Vagina (tissue), 2 donors: ENCODE data around the gene PCSK6. TPM values are rescaled to one million over a fixed set of nuclear protein-coding genes. Genes with fewer than 3 reads are reported as not detected.

Source experiments
- DNase-seq, 2 donors: peaks; one replicate each; pipeline ENCODE4 v3.0.0-alpha.2; 2017; ENCODE audit errors: extremely low spot score in 2 of 2
- H3K27ac ChIP-seq: fragments of 200-600 bp; sonication (generic); one replicate; pipeline ENCODE4 v1.5.1; 2019
- H3K27me3 ChIP-seq: fragments of 200-600 bp; sonication (generic); one replicate; pipeline ENCODE4 v1.5.1; 2019
- H3K36me3 ChIP-seq, 2 donors: fragments of 200-600 bp; sonication (generic); one replicate each; pipeline ENCODE4 v1.5.1; 2017 to 2019
- H3K4me1 ChIP-seq: fragments of 200-600 bp; sonication (generic); one replicate; pipeline ENCODE4 v1.5.1; 2019
- H3K4me3 ChIP-seq, 2 donors: fragments of 200-600 bp; sonication (generic); 1 replicate in 1 of 2; 2 replicates in 1 of 2; pipeline ENCODE4 v1.5.1; 2016 to 2019
- H3K9me3 ChIP-seq: fragments of 200-600 bp; sonication (generic); one replicate; pipeline ENCODE4 v1.5.1; 2019
- CTCF ChIP-seq, 3 experiments: fragments of 450-650 bp in 2 of 3; fragments of 200-600 bp in 1 of 3; sonication (generic) in 1 of 3; IDR thresholded peaks; one replicate each; pipeline ENCODE4 v1.5.1; 2017 to 2019; ENCODE audit warnings: antibody characterized with exemption in 3 of 3, mild to moderate bottlenecking in 2 of 3, moderate library complexity in 2 of 3
- POLR2A ChIP-seq, 2 donors: fragments of 450-650 bp; IDR thresholded peaks; one replicate each; pipeline ENCODE4 v1.6.1; 2017; ENCODE audit warnings: antibody characterized with exemption in 2 of 2, mild to moderate bottlenecking in 2 of 2, moderate library complexity in 2 of 2
- POLR2AphosphoS5 ChIP-seq, 2 donors: sonication (generic); formaldehyde crosslinking; IDR thresholded peaks; one replicate each; pipeline ENCODE4 v1.9.0; 2017; ENCODE audit warnings: antibody characterized with exemption in 2 of 2, mild to moderate bottlenecking in 2 of 2, low read depth in 1 of 2; ENCODE audit not compliant: insufficient read depth in 1 of 2
- intact Hi-C: fragments of 100-400 bp; cut with DNase I; formaldehyde crosslinking; loops from one replicate; pipeline ENCODE4 v1.15.1; 2023
- total RNA-seq: library from RNA; depleted of rRNA; stranded (reverse); fragments of >200 nt; gene quantifications from one replicate; pipeline ENCODE4 v1.2.3, GENCODE V29; 2016

The PCSK6 gene
- total RNA-seq, 1 donor from 2014 or later: 7.4 TPM

DNA sequence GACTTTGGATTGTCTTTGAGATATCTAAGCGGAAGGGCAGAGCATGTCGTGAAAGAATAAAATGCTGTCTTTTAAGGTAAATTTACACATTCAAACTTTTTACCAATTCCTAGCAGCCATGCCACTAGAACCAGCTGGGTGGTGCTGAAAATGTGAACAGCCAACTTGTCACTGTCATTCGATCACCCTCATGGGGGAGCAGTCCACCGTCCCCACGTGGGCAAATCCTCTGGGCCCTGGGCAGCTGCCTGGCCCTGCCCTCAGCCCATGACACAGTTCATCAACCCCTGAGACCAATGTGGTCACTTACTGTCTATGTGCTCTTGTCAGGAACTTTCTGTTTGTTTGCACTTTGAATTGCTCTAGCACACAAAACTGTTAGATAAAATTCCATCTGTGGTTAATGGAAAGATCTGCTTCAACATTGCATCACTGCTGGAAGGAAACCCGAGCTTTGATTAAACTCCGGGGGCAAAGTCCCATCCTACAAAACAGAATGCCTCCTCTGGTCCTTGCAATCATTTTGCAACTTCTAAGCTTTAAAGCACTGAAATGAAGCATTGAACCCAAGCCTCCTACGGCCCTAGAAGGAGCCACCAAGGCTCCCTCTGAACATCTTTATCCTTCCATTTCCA is 50.1 kb downstream of the PCSK6 start:
- intact Hi-C loops: no loop called here
- TF ChIP-seq POLR2AphosphoS5 (IDR thresholded peaks at IDR 0.05; ENCODE audit: insufficient read depth in 1 of 2, low read depth in 1 of 2) (peak in 1 of 2 donors; percentile 19), POLR2A (IDR thresholded peaks at IDR 0.05) (no peak), CTCF (IDR thresholded peaks at IDR 0.05) (no peak)
- Histone ChIP-seq H3K9me3 (no peaks in the 10 kb centered on the region), H3K27ac (peak overlapping the region; percentile 57), H3K4me1 (peaks cover 4% of the 10 kb centered on the region), H3K36me3 (no peaks in the 10 kb centered on the region), H3K27me3 (no peaks in the 10 kb centered on the region), H3K4me3 (peak overlapping the region; percentile 14 to 22)
- peak in 1 of 2 donors; percentile 80 for DNase-seq

DNA sequence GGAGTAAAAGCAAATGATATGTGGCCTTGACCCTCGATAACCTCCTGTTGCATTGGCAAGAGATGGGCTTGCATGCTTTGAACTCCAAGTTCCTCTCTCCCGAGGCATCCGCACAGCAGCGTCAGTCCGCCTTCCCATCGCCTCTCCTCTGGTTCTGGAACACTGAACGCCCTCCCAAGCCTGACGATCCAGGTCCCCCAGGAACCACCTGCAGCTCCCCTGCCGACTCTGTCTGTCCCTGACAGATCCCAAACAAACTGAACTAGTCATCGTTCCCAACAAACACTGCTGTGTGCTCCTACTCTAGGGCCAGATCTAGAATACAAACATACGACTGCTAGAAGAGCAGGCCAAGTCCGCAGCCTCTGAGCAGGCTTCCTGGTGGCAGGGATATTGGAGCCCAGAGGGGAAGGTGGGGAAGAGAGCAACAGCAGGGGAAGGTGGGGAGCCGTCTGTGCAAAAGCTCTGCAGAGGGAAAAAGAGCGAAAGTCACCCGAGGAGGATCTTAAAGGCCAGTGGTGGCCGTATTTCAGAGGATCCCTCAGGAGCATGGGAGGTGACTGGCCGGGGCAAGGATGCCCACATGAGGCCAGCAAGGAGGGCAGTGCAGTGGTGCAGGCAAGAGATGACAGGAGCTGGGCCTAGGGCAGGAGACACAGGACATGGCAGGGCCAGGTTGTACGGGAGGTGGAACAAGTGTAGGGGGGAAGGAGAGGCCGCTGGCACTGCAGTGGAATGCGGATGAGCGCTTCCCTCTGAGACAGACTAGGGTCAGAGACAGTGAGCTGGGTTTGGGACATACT is 50.8 kb downstream of the PCSK6 start:
- peak overlapping the region; percentile 36 for H3K27ac ChIP-seq
- DNase-seq: peak in 1 of 2 donors; percentile 84
- intact Hi-C loops: no loop called here
- no peak overlapping the region for H3K4me3 ChIP-seq
- TF ChIP-seq POLR2AphosphoS5 (IDR thresholded peaks at IDR 0.05; ENCODE audit: insufficient read depth in 1 of 2, low read depth in 1 of 2) (no peak), POLR2A (IDR thresholded peaks at IDR 0.05) (no peak), CTCF (IDR thresholded peaks at IDR 0.05) (no peak)
- no peaks in the 10 kb centered on the region for H3K36me3 ChIP-seq
- no peaks in the 10 kb centered on the region for H3K27me3 ChIP-seq
- peaks cover 4% of the 10 kb centered on the region for H3K4me1 ChIP-seq
- H3K9me3 ChIP-seq: no peaks in the 10 kb centered on the region

DNA sequence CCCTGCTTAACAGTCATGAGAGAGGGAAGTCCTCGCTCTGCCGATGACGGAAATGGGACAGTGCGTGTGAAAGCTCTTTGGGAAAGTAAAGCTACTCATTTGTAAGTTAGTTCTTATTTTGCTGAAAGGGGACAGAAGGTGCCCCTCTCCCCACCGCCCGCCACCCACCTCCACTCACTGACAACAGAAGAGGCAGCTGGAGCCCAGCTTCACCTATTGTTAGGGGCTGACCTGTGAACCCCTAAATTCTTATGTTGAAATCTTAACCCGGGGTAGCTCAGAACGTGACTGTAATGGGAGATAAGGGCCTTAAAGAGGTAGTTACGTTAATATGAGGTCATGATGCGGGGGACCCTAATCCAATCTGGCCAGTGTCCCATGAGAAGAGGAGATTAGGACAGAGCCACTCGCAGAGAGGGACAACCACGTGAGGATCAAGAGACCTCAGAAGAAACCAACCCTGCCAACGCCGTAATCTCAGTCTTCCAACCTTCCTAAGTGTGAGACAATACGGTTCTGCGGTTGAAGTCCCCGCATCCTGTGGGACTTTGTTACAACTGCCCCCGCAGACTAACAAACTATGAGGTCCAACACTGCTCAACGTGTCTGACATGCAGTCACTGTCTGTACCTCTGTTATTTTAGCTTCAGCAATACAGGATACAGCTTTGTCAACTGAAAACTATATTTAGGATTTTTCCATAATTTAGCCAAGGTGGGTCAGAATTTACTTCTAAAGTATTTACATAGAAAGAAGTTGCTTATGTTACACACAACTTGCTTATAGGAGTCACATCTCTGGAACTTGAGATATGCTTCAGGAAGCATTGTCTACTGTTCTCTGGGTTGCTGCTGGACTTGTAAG is 51.7 kb downstream of the PCSK6 start:
- no peaks in the 10 kb centered on the region for H3K27me3 ChIP-seq
- intact Hi-C loops: no loop called here
- peak in 1 of 2 donors; percentile 49 for DNase-seq
- no peaks in the 10 kb centered on the region for H3K36me3 ChIP-seq
- H3K27ac ChIP-seq: no peak overlapping the region
- H3K4me1 ChIP-seq: peaks cover 4% of the 10 kb centered on the region
- no peak overlapping the region for H3K4me3 ChIP-seq
- TF ChIP-seq POLR2AphosphoS5 (IDR thresholded peaks at IDR 0.05; ENCODE audit: insufficient read depth in 1 of 2, low read depth in 1 of 2) (no peak), CTCF (IDR thresholded peaks at IDR 0.05) (no peak), POLR2A (IDR thresholded peaks at IDR 0.05) (no peak)
- no peaks in the 10 kb centered on the region for H3K9me3 ChIP-seq

GRCh38 chr15:101437209-101437608 is 52.3 kb downstream of the PCSK6 start:
- no peaks in the 10 kb centered on the region for H3K9me3 ChIP-seq
- no peak overlapping the region for H3K27ac ChIP-seq
- H3K36me3 ChIP-seq: no peaks in the 10 kb centered on the region
- peaks cover 4% of the 10 kb centered on the region for H3K4me1 ChIP-seq
- H3K4me3 ChIP-seq: no peak overlapping the region
- intact Hi-C loops: no loop called here
- peak in 1 of 2 donors; percentile 70 for DNase-seq
- TF ChIP-seq POLR2A (IDR thresholded peaks at IDR 0.05) (no peak), CTCF (IDR thresholded peaks at IDR 0.05) (no peak), POLR2AphosphoS5 (IDR thresholded peaks at IDR 0.05; ENCODE audit: insufficient read depth in 1 of 2, low read depth in 1 of 2) (no peak)
- no peaks in the 10 kb centered on the region for H3K27me3 ChIP-seq
